Endometrium (tissue), 2 donors: Measurements from ENCODE around the gene SIGLEC9.

Experiments
- FAIRE-seq: peaks from 2 replicates; lab custom pipeline; 2012; peaks lifted over from hg19 to GRCh38; lab: Jason Lieb, UNC
- donor health status: control.
- donor health status: control.

Gene SIGLEC9

GRCh38 chr19:51124729-51125128 lies at the start of gene SIGLEC9:
Gene SIGLEC9, plus strand, starts transcription at chr19:51124906. Its CDS starts 69 bp downstream, at chr19:51124975.
- FAIRE-seq: no peak

- no peak for FAIRE-seq
These were observed 48.7 kb upstream of the SIGLEC9 start for GRCh38 chr19:51075998-51076397.

- no peak for FAIRE-seq
These were observed 48.0 kb upstream of the SIGLEC9 start for GRCh38 chr19:51076631-51077213.

- FAIRE-seq: no peak
These were observed 46.6 kb upstream of the SIGLEC9 start for GRCh38 chr19:51078104-51078503.

GRCh38 chr19:51078731-51079130 lies 46.0 kb upstream of the SIGLEC9 start:
- FAIRE-seq: no peak

GRCh38 chr19:51079481-51080110 lies 45.1 kb upstream of the SIGLEC9 start:
- FAIRE-seq: no peak

GRCh38 chr19:51081476-51081875 lies 43.2 kb upstream of the SIGLEC9 start:
- FAIRE-seq: no peak

GRCh38 chr19:51082611-51083010 lies 42.1 kb upstream of the SIGLEC9 start, which contains the start of gene KLK14:
Gene KLK14, minus strand, starts transcription at chr19:51082887. Its CDS starts 273 bp downstream, at chr19:51082614.
- no peak for FAIRE-seq

GRCh38 chr19:51083181-51083580 lies 41.5 kb upstream of the SIGLEC9 start:
- no peak for FAIRE-seq

GRCh38 chr19:51083783-51084182 lies 40.9 kb upstream of the SIGLEC9 start:
- no peak for FAIRE-seq

- FAIRE-seq: no peak
These were observed 40.2 kb upstream of the SIGLEC9 start for GRCh38 chr19:51084505-51084904.

- FAIRE-seq: no peak
These were observed 38.4 kb upstream of the SIGLEC9 start for GRCh38 chr19:51086153-51086850.

GRCh38 chr19:51089786-51090185 lies 34.9 kb upstream of the SIGLEC9 start:
- no peak for FAIRE-seq

- no peak for FAIRE-seq
These were observed 34.2 kb upstream of the SIGLEC9 start for GRCh38 chr19:51090471-51090870.

GRCh38 chr19:51091126-51091525 lies 33.6 kb upstream of the SIGLEC9 start:
- no peak for FAIRE-seq

- no peak for FAIRE-seq
These were observed 32.5 kb upstream of the SIGLEC9 start for GRCh38 chr19:51091895-51092873.

GRCh38 chr19:51093101-51093500 lies 31.6 kb upstream of the SIGLEC9 start:
- FAIRE-seq: no peak

GRCh38 chr19:51093510-51094345 lies 31.0 kb upstream of the SIGLEC9 start:
- no peak for FAIRE-seq

- FAIRE-seq: no peak
These were observed 29.9 kb upstream of the SIGLEC9 start for GRCh38 chr19:51094696-51095279.

- no peak for FAIRE-seq
These were observed 28.1 kb upstream of the SIGLEC9 start for GRCh38 chr19:51096473-51097165.
